Stimulated activated CD4-positive, alpha-beta T cell treated with anti-CD3 and anti-CD28 coated beads, TNF-alpha, amount 100 ng/mL, for 1 hour (primary cell): Measurements from ENCODE around the gene STAM2.
"Not testable (repeated sequence)": the region's sequence is repeated elsewhere in the genome, so short reads cannot be mapped to it uniquely, and the experiment has no call there.

Experiments
- DNase-seq, 3 donors: peaks; one replicate each; pipeline ENCODE4 v3.0.0-alpha.2; 2020; ENCODE audit warnings: low read depth in 3 of 3, low spot score in 1 of 3

The STAM2 gene

DNA sequence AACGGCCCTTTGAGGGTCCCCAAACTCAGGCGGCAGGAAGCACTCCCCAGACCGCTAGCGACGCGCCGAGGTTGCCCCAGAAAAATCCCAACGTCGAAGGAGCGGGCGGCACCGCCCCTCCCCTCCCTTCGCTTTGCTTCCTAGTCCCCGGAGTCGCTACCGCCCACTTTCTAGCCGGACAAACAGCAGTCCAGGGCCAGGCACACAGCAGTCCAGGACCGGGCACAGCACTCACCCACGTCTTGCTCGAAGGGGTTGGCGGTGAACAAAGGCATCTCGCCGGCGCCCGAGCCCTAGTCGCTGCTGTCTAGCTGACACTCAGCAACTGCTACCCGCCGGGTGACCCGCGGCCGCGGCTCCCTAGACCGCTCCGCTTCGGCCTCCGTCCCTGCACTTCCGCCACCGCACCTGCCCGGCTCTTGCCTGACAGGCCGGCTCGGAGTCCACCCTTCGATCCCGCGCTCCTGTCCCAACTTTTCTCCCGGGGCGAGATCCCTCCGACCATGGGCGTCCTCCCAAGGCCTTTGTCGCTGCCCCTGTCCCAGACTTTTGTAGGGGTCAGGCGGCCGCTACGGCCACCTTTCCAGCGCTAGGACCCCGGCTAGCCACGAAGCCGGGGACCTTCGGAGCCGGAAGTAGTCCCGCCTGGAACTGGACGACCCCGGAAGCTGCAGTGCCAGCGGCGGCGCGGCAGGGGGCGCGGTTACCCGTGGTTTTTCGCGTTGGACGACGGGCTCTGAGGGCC is at the start of gene STAM2:
TSS of gene STAM2 (minus strand) at position 396 of the 745 bp plus-strand sequence. CDS start at position 275, 121 bp downstream.
- peak; percentile 77 to 94 (median 90) for DNase-seq

DNA sequence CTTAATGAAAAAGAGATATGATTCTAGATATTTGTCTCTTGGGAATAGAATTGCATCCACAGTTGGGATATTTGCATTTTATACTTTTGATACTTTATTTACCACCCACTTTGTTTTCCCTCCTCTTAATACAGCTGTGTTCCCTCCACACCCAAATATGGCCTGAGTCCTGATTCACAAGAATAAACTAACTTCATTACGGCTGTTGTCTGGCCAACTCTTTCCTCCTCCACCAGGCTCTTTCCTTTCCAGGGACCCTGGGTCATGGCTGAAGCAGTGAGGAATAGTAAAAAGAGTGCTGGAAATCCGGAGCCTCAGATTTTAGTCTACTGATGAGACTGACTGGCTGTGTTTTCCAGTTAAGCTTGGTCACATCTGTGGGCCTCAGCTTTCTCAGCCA is 48.4 kb upstream of the STAM2 start:
- no peak for DNase-seq

DNA sequence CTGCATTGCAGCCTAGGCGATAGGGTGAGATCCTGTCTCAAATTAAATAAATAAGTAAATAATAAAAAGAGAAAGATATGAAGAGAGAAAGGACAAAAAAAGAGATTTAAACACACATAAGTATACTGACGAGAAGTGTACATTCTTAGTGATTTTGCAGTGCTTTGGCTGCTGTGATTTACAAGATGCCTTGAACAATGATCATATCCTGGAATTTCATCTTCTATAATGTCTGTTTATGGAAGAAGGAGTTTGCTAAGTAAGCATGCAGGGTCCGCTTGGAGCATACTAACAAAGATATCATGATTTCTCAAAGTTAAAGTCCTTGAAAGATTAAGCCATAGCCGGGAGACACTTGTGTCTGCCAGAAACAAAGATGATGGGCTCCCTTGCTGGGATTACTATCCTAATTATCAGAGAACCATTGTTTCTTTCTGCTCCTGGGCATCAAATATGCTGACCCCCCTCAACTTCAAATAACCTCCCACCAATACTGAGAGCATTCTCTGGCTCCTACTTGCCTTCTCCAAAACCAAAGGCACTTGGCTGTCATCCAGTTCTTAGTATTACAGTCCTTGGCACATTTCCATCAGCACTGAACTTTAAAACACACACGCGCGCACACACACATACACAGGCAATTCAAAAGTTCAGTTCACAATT is 47.5 kb upstream of the STAM2 start:
- no peak for DNase-seq

DNA sequence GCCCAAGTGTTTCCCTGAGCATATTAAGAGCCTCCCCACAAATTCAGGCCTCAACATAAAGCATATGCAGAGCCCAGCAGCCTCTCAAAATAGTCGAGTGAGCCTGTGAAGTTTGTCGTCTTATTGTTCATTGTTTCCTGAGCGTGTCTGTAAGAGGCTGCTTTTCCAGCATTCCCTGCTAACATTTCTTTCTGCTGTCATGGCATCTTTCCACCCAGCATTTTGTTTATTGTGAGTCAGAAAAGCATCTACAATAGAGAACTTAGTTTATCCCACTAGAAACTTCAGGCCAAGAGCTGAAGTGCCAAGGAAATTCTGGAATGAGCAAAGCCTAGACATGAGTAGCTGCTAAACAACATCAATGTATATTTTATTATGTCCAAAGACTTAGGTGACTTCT is 46.3 kb upstream of the STAM2 start:
- no peak for DNase-seq

DNA sequence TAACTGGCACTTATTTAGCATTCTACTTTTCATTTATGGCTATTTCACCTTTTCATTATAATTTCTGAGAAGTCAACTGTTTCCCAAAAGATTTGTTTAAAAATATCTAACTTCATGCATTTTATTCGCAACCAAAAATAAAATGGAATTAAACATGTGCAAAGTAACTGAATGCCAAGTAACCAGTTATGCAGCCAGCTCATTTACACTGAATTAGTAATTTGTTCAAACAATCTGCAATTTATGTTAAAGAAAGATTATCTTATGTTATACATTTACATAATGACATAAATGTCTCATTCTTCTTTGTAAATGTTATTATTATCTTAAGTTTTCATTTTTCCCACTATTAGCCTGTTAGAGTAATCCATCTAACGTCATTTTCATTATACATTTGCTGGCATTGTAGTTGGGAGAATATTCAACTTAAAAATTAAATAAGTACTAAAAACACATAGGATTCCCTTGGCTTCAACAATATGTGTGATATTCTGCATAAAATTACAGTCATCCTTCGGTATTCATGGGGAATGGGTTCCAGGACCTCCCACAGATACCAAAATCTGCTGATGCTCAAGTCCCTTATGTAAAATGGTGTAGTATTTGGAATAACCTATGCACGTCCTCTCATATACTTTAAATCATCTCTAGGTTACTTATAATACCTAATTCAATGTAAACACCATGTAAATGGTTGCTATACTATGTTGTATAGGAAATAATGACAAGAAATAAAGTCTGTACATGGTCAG is 43.7 kb upstream of the STAM2 start:
- no peak for DNase-seq

DNA sequence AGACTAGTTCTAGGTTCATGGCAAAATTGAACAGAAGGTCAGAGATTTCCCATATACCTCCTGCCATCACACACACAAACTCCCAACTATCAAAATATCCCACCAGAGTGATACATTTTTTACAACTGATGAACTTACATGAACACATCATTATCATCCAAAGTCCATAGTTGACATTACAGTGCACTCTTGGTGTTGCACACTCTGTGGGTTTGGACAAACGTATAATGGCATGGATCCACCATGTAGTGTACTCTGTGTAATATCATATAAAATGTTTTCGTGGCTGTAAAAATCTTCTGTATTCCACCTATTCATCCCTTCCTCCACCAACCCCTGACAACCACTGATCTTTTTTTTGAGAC is 25.9 kb upstream of the STAM2 start:
- no peak for DNase-seq

DNA sequence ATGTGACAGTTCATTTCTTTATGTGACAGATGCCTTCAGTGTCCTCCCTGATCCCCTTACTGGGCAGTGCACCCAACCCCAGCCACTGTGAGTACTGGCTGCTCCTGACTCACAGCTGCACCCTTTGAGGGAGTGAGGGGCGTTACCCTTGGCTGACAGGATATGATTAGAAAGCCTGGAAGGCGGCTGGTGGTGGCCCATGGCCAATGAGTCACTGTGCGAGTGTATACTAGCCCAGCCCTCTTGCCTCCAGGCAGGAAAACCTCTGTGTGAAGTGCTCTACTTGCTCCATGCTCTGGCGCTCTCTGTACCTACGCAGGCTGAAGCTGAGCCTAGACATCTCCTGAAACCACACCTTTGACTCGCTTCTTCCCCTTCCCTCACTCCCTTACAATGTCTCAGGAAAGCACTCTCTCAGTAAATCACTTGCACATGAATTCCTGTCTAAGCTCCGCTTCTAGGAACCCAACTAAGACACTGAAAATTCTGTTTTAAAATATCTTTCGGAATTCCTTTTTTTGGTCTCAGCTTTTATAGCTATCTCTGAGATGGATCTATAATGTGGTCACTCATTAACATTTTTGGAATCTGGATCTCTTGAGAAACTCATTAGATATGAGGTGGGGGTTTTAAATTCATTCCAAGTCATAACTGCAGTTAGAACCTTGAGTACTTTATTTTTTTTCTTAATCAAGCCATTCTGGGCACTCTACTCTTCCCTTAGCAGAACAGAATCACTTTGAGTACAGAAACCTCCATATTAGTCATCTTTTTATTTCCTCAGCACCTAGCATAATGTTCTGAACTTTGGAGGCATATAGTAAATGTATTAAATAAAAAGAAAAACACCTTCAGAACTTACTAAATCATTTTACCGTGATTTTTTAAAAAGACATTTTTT is 25.3 kb upstream of the STAM2 start:
- DNase-seq: no peak

DNA sequence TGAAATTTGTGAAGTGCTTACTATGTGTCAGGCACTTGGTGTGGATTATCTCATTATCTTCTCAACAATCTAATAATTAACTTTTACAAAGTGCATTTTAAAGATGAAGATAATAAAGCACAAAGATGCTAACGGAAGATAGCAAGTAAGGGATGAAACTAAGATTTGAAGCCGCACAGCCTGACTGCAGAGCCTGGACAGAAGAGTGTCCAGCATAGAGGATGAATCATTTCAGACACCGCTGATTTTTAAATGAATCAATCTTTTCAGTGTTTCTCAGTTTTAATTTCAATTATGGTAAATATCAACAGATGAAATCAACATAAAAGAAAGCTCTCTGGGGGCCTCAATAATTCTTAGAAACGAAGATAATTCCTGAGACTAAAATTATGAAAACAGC is 24.5 kb upstream of the STAM2 start:
- DNase-seq: no peak

DNA sequence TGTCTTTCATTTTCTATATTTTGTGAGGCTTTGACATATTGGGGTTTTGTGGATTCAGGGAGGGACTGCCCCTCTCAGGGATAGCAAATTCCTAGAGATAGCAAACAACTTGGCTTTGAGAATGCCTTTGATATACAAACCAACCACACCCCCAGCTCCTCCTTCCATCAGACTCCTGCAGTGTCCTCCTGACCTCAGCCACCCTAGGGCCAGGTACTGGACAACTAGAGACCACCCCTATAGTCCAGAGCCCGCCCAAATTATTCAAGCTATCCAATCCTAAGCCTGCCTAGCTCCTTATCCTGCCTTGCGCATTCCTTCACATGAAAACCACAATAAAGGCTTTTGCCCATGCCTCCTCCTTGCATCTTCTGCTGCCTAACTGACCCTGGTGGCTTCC is 22.9 kb upstream of the STAM2 start:
- no peak for DNase-seq

DNA sequence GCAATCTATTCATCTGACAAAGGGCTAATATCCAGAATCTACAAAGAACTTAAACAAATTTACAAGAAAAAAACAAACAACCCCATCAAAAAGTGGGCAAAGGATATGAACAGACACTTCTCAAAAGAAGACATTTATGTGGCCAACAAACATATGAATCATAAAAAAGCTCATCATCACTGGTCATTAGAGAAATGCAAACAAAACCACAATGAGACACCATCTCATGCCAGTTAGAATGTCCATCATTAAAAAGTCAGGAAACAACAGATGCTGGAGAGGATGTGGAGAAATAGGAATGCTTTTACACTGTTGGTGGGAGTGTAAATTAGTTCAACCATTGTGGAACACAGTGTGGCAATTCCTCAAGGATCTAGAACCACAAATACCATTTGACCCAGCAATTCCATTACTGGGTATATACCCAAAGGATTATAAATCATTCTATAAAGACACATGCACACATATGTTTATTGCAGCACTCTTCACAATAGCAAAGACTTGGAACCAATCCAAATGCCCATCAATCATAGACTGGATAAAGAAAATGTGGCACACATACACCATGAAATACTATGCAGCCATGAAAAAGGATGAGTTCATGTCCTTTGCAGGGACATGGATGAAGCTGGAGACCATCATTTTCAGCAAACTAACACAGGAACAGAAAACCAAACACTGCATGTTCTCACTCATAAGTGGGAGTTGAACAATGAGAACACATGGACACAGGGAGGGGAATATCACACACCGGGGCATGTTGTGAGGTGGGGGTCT is 22.1 kb upstream of the STAM2 start:
- DNase-seq: not testable (repeated sequence)

DNA sequence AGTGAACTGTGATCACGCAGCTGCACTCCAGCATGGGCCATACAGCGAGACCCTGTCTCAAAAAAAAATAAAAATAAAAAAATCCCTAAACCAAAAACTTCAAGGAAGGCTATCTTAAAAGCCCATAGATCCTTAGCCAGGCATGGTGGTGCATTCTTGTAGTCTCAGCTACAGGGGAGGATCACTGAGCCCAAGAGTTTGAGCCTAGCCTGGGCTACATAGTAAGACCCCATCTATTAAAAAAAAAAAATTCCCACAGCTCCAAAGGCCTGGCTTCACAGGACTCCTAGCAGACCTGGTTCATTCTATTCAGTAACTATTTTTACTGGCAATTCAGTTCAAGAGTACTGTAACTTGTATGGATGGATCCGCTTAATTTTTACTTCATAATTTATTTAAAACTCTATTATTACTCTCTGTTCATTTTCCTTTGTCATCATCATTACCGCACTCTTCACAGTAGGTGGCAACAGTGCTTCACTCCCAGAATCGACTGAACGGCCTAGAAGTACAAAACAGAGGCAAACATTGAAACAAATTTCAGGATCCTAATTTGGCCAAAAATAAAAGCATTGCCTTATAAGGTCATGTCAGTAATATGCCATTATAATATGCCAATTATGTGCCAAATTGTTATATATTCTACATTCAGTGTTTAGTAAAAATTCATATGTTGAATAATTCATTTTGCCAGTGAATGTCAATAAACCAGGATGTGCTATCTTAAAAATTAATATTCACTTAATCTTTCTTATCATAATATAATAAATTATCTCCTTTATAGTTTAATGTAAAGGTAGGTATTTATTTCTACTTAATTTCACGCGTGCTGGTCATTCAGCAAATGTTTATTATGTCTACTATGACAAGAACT is 14.3 kb upstream of the STAM2 start:
- no peak for DNase-seq

DNA sequence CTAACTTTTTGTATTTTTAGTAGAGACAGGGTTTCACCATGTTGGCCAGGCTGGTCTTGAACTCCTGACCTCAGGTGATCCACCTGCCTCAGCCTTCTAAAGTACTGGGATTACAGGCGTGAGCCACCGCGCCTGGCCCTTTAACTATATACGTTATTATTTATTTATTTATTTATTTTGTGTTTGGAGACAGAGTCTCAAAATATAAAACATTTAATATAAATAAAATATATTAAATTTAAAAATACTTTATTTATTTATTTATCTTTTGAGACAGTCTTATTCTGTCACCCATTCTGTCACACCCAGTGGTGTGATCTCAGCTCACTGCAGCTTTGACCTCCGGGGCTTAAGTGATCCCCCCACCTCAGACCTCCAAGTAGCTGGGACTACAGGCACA is 11.2 kb upstream of the STAM2 start:
- not testable (repeated sequence) for DNase-seq

DNA sequence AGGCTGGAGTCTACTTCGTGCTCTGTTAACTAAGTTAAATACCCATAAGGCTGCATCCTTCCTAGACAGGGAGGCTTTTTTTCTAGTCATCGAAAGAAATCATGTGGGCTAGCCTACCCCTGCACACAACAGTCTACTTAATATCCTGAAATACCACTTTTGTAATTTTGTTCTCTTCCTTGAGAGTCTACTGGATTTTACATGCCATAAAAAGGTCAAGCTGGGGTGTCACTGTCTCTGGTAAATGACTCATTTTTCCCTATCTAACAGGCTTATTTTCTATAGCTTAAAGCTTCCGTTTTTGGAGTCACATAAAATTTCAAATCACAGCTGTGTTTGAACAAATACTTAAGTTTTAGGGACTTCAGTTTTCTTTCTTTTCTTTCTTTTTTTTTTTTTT is 10.7 kb upstream of the STAM2 start:
- no peak for DNase-seq

DNA sequence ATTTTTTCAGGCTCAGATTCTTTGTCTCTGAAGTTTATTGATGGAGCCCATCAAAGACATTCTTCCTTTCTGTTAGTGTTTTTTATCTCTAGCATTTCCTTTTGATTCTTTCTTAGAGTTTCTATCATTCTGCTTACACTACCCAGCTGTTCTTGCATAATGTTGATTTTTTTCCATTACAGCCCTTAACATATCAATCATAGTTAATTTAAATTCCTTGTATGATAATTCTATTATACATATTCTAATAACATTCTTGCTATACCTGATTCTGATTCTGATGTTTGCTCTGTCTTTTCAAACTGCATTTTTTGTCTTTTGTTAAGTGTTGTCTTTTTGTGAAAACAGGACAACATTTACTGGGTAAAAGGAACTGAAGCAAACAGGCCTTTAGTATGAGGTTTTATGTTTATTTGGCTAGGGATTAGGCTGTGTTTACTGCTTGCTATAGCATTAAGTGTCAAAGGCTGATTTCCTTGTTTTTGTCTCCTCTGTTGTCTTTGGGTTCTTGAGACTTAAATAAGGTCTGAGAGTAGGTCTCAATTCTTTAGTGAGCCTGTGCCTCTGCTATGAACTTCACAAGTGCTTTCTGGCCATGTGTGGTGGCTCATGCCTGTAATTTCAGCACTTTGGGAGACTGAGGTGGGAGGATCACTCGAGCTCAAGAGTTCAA is 8.0 kb upstream of the STAM2 start:
- no peak for DNase-seq

DNA sequence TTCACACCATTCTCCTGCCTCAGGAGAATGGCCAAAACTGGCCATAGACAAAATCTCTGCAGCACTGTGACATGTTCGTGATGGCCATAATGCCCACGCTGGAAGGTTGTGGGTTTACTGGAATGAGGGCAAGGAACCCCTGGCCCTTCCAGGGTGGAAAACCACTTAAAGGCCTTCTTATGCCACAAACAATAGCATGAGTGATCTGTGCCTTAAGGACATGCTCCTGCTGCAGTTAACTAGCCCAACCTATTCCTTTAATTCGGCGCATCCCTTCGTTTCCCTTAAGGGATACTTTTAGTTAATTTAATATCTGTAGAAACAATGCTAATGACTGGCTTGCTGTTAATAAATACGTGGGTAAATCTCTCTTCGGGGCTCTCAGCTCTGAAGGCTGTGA is 2.1 kb upstream of the STAM2 start:
- not testable (repeated sequence) for DNase-seq

DNA sequence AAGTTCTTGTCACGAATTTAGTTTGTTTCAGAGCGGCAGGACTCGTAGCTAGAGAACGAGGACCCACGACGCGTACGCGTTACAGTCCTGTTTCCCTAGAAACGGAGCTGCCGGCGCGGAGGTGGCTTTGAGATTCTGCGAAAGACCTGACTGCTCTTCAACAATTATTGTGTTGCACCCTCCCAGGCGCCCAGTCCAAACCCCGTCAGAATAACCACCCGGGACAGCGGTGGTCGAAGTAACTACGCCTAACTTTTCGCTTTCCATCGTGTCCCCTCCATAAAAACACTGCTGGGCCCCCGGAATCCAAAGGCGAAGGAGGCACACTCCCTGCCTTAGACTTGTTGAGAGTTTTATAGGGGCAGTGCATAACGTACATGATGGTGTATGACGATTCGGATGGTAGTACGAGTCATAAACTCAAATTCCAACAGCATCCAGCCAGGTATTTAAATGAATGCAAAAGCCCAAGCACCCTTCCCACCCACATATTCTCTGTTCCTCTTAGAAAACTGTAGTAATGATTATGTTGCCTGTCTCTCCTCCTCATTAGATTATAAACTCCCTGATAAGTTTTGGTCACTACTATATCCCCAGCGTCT is 651 bp upstream of the STAM2 start:
- no peak for DNase-seq

DNA sequence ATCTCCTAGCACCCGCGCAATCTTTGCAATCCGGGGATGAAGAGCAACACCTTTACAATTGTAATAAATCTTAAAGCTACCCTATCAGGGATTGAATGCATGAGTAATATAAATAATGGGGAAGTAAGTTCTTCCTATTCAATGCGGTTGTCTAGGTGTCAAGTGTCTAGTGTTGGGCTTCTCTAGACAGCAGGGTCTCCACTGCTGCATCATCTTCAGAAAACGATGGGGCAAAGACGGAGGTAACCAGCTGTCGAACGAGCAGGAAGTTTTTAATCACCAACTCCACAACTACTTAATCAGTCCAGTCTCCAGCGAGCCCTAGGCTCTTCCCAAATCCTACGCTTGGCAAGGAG is 573 bp downstream of the STAM2 start:
- no peak for DNase-seq

DNA sequence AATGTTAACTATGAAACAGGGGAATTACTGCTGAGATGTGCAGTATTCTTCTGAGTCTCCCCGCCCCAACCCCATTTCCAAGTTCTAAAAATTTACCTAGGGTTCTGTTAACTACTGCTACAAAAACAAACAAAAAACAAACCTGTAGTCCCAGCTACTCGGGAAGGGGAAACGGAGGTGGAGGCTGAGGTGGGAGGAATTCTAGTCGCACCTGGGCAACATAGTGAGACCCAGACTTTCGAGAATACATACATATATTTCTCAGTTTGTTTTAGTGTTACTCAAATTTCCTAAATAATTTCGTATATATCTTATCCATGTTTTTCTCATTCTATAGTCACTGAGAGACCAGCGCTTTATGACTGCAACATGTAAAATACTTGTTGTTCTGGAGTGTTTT is 989 bp downstream of the STAM2 start:
- no peak for DNase-seq

DNA sequence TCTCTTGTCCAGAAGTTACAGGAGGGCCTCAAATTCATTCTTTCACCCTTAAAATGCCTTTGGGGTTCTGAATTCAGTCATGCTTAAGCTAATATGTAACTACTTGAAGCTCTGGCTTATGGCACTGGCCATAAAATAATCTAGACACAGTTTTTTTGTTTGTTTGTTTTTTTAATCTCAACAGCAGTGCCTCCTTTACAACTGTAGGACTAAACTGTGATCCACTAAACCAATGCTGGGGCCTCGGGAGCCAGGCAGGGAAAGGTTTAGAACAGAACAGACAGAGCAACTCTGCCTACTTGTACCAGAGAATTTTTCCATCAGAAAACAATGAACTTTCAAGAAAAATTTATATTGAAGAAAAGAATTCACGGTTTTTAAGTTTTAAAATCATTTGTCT is 1.7 kb downstream of the STAM2 start:
- no peak for DNase-seq
